ENCODE data around the gene YWHAH.

Gene YWHAH

GRCh38 chr22:31956360-31956759, 12.0 kb downstream of the YWHAH start:
- H3K27ac ChIP-seq = no peak overlapping the region
- H3K4me1 ChIP-seq = peaks cover 41% of the 10 kb centered on the region
- no peak overlapping the region for H3K4me2 ChIP-seq
- H3K27me3 ChIP-seq = no peaks in the 10 kb centered on the region
- peaks cover 76% of the 10 kb centered on the region for H4K20me1 ChIP-seq
- no peak overlapping the region for H3K9ac ChIP-seq
- TF ChIP-seq Cebpa-rat (IDR thresholded peaks at IDR 0.05) = no peak
- no peaks in the 10 kb centered on the region for H3K9me3 ChIP-seq
- no peak overlapping the region for H3K4me3 ChIP-seq
- H3K36me3 ChIP-seq = peaks cover 73% of the 10 kb centered on the region

- peaks cover 59% of the 10 kb centered on the region for H3K36me3 ChIP-seq
- H3K27ac ChIP-seq = no peak overlapping the region
- no peak overlapping the region for H3K4me3 ChIP-seq
- H3K4me2 ChIP-seq = no peak overlapping the region
- H3K4me1 ChIP-seq = peaks cover 43% of the 10 kb centered on the region
- no peak overlapping the region for H3K9ac ChIP-seq
- peaks cover 58% of the 10 kb centered on the region for H4K20me1 ChIP-seq
- H3K9me3 ChIP-seq = no peaks in the 10 kb centered on the region
- no peak for TF ChIP-seq Cebpa-rat (IDR thresholded peaks at IDR 0.05)
- H3K27me3 ChIP-seq = no peaks in the 10 kb centered on the region
These were observed 13.7 kb downstream of the YWHAH start for GRCh38 chr22:31957970-31958594.

- H3K4me2 ChIP-seq = no peak overlapping the region
- no peak overlapping the region for H3K4me3 ChIP-seq
- no peak for TF ChIP-seq Cebpa-rat (IDR thresholded peaks at IDR 0.05)
- H3K27me3 ChIP-seq = no peaks in the 10 kb centered on the region
- H3K9me3 ChIP-seq = no peaks in the 10 kb centered on the region
- peaks cover 43% of the 10 kb centered on the region for H3K4me1 ChIP-seq
- no peak overlapping the region for H3K9ac ChIP-seq
- peaks cover 52% of the 10 kb centered on the region for H3K36me3 ChIP-seq
- H4K20me1 ChIP-seq = peaks cover 52% of the 10 kb centered on the region
- no peak overlapping the region for H3K27ac ChIP-seq
These were observed 14.4 kb downstream of the YWHAH start for GRCh38 chr22:31958625-31959239.

- Histone ChIP-seq H3K27ac (no peak overlapping the region), H3K36me3 (peaks cover 32% of the 10 kb centered on the region), H3K9ac (no peak overlapping the region), H3K27me3 (no peaks in the 10 kb centered on the region), H3K4me3 (no peak overlapping the region), H4K20me1 (peaks cover 32% of the 10 kb centered on the region), H3K4me2 (no peak overlapping the region), H3K4me1 (peaks cover 41% of the 10 kb centered on the region), H3K9me3 (no peaks in the 10 kb centered on the region)
- TF ChIP-seq Cebpa-rat (IDR thresholded peaks at IDR 0.05) = no peak
These were observed 16.4 kb downstream of the YWHAH start for GRCh38 chr22:31960767-31961166.

GRCh38 chr22:31962387-31963125, 18.2 kb downstream of the YWHAH start:
- peaks cover 41% of the 10 kb centered on the region for H3K4me1 ChIP-seq
- peak overlapping the region; percentile 43; the same call in 1 of the 2 replicates for H3K9ac ChIP-seq
- TF ChIP-seq Cebpa-rat (IDR thresholded peaks at IDR 0.05) = no peak
- H3K4me2 ChIP-seq = peak overlapping the region; percentile 66
- H3K9me3 ChIP-seq = no peaks in the 10 kb centered on the region
- H3K4me3 ChIP-seq = no peak overlapping the region
- H3K36me3 ChIP-seq = peaks cover 14% of the 10 kb centered on the region
- H3K27me3 ChIP-seq = no peaks in the 10 kb centered on the region
- peaks cover 14% of the 10 kb centered on the region for H4K20me1 ChIP-seq
- H3K27ac ChIP-seq = peak overlapping the region; percentile 67

GRCh38 chr22:31968022-31968421, 23.7 kb downstream of the YWHAH start:
- Histone ChIP-seq H3K4me2 (no peak overlapping the region), H3K4me1 (peaks cover 41% of the 10 kb centered on the region), H3K36me3 (no peaks in the 10 kb centered on the region), H4K20me1 (no peaks in the 10 kb centered on the region), H3K4me3 (no peak overlapping the region), H3K27ac (no peak overlapping the region), H3K9me3 (no peaks in the 10 kb centered on the region), H3K9ac (no peak overlapping the region), H3K27me3 (no peaks in the 10 kb centered on the region)
- no peak for TF ChIP-seq Cebpa-rat (IDR thresholded peaks at IDR 0.05)

GRCh38 chr22:31969789-31970489, 25.6 kb downstream of the YWHAH start:
- no peak for TF ChIP-seq Cebpa-rat (IDR thresholded peaks at IDR 0.05)
- no peaks in the 10 kb centered on the region for H3K27me3 ChIP-seq
- H3K4me3 ChIP-seq = peak overlapping the region; percentile 68
- H3K9me3 ChIP-seq = no peaks in the 10 kb centered on the region
- no peak overlapping the region for H3K27ac ChIP-seq
- peak overlapping the region; percentile 95 for H3K4me2 ChIP-seq
- H3K36me3 ChIP-seq = no peaks in the 10 kb centered on the region
- peak overlapping the region; percentile 61; the same call in 1 of the 2 replicates for H3K9ac ChIP-seq
- no peaks in the 10 kb centered on the region for H4K20me1 ChIP-seq
- H3K4me1 ChIP-seq = peaks cover 26% of the 10 kb centered on the region

GRCh38 chr22:31970490-31971444, 26.4 kb downstream of the YWHAH start:
- H3K9ac ChIP-seq = peak overlapping the region; percentile 61; the same call in 1 of the 2 replicates
- H3K4me2 ChIP-seq = peak overlapping the region; percentile 95

GRCh38 chr22:31972180-31972579, 27.8 kb downstream of the YWHAH start:
- H3K4me2 ChIP-seq = no peak overlapping the region
- no peaks in the 10 kb centered on the region for H3K36me3 ChIP-seq
- no peaks in the 10 kb centered on the region for H3K27me3 ChIP-seq
- H3K9me3 ChIP-seq = no peaks in the 10 kb centered on the region
- peaks cover 32% of the 10 kb centered on the region for H3K4me1 ChIP-seq
- no peak overlapping the region for H3K27ac ChIP-seq
- H4K20me1 ChIP-seq = no peaks in the 10 kb centered on the region
- no peak overlapping the region for H3K9ac ChIP-seq
- no peak for TF ChIP-seq Cebpa-rat (IDR thresholded peaks at IDR 0.05)
- H3K4me3 ChIP-seq = no peak overlapping the region

More at GRCh38 chr22:31970490-31971444, 26.4 kb downstream of the YWHAH start:
- no peaks in the 10 kb centered on the region for H3K36me3 ChIP-seq
- TF ChIP-seq Cebpa-rat (IDR thresholded peaks at IDR 0.05) = no peak
- peaks cover 26% of the 10 kb centered on the region for H3K4me1 ChIP-seq
- H4K20me1 ChIP-seq = no peaks in the 10 kb centered on the region
- H3K9me3 ChIP-seq = no peaks in the 10 kb centered on the region
- peak overlapping the region; percentile 58; the same call in 1 of the 2 replicates for H3K27ac ChIP-seq
- H3K27me3 ChIP-seq = no peaks in the 10 kb centered on the region
- peak overlapping the region; percentile 68 for H3K4me3 ChIP-seq

Measured in BLaER1 (cell line).